ENCODE measurements around the gene MSI2.

MSI2 gene

DNA sequence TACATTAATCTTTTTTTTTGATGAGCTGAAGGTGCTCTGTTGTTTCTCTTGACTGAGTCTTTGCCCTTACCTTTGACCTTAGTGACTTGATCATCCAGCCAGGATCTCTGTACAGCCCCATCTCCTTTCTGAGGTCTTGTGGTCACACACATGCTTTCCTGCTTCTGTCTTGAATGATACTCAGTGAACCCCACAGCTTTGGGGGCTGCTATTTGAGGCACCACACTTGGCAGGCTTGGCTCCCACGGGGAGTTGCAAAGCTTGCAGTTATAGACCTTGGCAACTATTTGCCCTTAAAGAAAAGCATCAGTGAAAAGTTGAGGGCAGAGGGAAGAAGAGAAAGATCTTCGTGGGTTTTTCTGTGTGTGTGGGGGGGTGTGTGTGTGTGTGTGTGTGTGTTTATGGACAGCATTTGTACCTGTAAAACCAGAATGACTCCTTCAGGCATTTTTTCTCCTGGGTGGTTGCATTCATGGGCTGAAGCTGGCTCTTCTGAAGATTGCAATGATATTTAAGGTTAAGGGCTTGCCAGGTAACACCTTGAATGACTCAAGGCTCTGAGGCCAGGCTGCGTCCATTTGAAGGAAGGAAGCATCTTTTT lies 101.6 kb downstream of the MSI2 start:
- TF ChIP-seq ESRRG (CRISPR knock-in tag; IDR thresholded peaks at IDR 0.05) = no peak
- no peak for TF ChIP-seq TCF4 (CRISPR knock-in tag; IDR thresholded peaks at IDR 0.05; ENCODE audit: borderline replicate concordance)
- TF ChIP-seq ARNTL (CRISPR knock-in tag; IDR thresholded peaks at IDR 0.05; ENCODE audit: borderline replicate concordance, low read depth) = no peak
- no peak for TF ChIP-seq CSDC2 (CRISPR knock-in tag; IDR thresholded peaks at IDR 0.05)
- TF ChIP-seq ZNF70 (CRISPR knock-in tag; IDR thresholded peaks at IDR 0.05) = no peak
- no peak for TF ChIP-seq ZFP3 (CRISPR knock-in tag; IDR thresholded peaks at IDR 0.05)
- no peak for TF ChIP-seq POU6F1 (CRISPR knock-in tag; IDR thresholded peaks at IDR 0.05; ENCODE audit: borderline replicate concordance, low read depth)
- TF ChIP-seq, protein P1, sequence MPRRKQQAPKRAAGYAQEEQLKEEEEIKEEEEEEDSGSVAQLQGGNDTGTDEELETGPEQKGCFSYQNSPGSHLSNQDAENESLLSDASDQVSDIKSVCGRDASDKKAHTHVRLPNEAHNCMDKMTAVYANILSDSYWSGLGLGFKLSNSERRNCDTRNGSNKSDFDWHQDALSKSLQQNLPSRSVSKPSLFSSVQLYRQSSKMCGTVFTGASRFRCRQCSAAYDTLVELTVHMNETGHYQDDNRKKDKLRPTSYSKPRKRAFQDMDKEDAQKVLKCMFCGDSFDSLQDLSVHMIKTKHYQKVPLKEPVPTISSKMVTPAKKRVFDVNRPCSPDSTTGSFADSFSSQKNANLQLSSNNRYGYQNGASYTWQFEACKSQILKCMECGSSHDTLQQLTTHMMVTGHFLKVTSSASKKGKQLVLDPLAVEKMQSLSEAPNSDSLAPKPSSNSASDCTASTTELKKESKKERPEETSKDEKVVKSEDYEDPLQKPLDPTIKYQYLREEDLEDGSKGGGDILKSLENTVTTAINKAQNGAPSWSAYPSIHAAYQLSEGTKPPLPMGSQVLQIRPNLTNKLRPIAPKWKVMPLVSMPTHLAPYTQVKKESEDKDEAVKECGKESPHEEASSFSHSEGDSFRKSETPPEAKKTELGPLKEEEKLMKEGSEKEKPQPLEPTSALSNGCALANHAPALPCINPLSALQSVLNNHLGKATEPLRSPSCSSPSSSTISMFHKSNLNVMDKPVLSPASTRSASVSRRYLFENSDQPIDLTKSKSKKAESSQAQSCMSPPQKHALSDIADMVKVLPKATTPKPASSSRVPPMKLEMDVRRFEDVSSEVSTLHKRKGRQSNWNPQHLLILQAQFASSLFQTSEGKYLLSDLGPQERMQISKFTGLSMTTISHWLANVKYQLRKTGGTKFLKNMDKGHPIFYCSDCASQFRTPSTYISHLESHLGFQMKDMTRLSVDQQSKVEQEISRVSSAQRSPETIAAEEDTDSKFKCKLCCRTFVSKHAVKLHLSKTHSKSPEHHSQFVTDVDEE (CRISPR knock-in tag; IDR thresholded peaks at IDR 0.05) = no peak
- TF ChIP-seq, protein P2, sequence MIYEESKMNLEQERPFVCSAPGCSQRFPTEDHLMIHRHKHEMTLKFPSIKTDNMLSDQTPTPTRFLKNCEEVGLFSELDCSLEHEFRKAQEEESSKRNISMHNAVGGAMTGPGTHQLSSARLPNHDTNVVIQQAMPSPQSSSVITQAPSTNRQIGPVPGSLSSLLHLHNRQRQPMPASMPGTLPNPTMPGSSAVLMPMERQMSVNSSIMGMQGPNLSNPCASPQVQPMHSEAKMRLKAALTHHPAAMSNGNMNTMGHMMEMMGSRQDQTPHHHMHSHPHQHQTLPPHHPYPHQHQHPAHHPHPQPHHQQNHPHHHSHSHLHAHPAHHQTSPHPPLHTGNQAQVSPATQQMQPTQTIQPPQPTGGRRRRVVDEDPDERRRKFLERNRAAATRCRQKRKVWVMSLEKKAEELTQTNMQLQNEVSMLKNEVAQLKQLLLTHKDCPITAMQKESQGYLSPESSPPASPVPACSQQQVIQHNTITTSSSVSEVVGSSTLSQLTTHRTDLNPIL (CRISPR knock-in tag; IDR thresholded peaks at IDR 0.05; ENCODE audit: low read depth) = no peak
- no peak for TF ChIP-seq ZC3H10 (CRISPR knock-in tag; IDR thresholded peaks at IDR 0.05)
- TF ChIP-seq, protein P3, sequence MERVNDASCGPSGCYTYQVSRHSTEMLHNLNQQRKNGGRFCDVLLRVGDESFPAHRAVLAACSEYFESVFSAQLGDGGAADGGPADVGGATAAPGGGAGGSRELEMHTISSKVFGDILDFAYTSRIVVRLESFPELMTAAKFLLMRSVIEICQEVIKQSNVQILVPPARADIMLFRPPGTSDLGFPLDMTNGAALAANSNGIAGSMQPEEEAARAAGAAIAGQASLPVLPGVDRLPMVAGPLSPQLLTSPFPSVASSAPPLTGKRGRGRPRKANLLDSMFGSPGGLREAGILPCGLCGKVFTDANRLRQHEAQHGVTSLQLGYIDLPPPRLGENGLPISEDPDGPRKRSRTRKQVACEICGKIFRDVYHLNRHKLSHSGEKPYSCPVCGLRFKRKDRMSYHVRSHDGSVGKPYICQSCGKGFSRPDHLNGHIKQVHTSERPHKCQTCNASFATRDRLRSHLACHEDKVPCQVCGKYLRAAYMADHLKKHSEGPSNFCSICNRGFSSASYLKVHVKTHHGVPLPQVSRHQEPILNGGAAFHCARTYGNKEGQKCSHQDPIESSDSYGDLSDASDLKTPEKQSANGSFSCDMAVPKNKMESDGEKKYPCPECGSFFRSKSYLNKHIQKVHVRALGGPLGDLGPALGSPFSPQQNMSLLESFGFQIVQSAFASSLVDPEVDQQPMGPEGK (CRISPR knock-in tag; IDR thresholded peaks at IDR 0.05; ENCODE audit: borderline replicate concordance) = no peak
- TF ChIP-seq RARB (CRISPR knock-in tag; IDR thresholded peaks at IDR 0.05) = no peak
- no peak for TF ChIP-seq OSR1 (CRISPR knock-in tag; IDR thresholded peaks at IDR 0.05)
- TF ChIP-seq ZNF8 (CRISPR knock-in tag; IDR thresholded peaks at IDR 0.05) = no peak
- ATAC-seq = no peak

GRCh38 chr17:57360266-57360665 lies 103.9 kb downstream of the MSI2 start:
- no peak for ATAC-seq
- TF ChIP-seq GLIS3 (CRISPR knock-in tag; IDR thresholded peaks at IDR 0.05) = no peak
- TF ChIP-seq TOX (CRISPR knock-in tag; IDR thresholded peaks at IDR 0.05; ENCODE audit: borderline replicate concordance) = no peak
- TF ChIP-seq CSRNP3 (CRISPR knock-in tag; IDR thresholded peaks at IDR 0.05) = no peak
- TF ChIP-seq PPARA (CRISPR knock-in tag; IDR thresholded peaks at IDR 0.05; ENCODE audit: borderline replicate concordance) = no peak
- no peak for TF ChIP-seq ZNF565 (CRISPR knock-in tag; conservative IDR thresholded peaks at IDR 0.05; ENCODE audit: low read depth)
- TF ChIP-seq TCF4 (CRISPR knock-in tag; IDR thresholded peaks at IDR 0.05; ENCODE audit: borderline replicate concordance) = no peak
- TF ChIP-seq OSR1 (CRISPR knock-in tag; IDR thresholded peaks at IDR 0.05) = no peak
- no peak for TF ChIP-seq ZFP30 (CRISPR knock-in tag; IDR thresholded peaks at IDR 0.05)
- no peak for TF ChIP-seq ZFP3 (CRISPR knock-in tag; IDR thresholded peaks at IDR 0.05)
- TF ChIP-seq ARNTL (CRISPR knock-in tag; IDR thresholded peaks at IDR 0.05; ENCODE audit: borderline replicate concordance, low read depth) = no peak
- TF ChIP-seq RARB (CRISPR knock-in tag; IDR thresholded peaks at IDR 0.05) = no peak
